HepG2 (cell line): ENCODE measurements around the gene ADIPOR2. TPM values are rescaled to one million over a fixed set of nuclear protein-coding genes. Genes with fewer than 3 reads are reported as not detected.

ENCODE experiments used
- BORCS8-MEF2B ChIP-seq: sonication (generic); formaldehyde crosslinking; IDR thresholded peaks from 2 replicates; pipeline ENCODE4 v1.8.0; 2022; ENCODE audit warnings: mild to moderate bottlenecking, missing genetic modification reagents
- CHCHD3 ChIP-seq: sonication (generic); formaldehyde crosslinking; IDR thresholded peaks from 2 replicates; pipeline ENCODE4 v1.8.0; 2022; ENCODE audit warnings: mild to moderate bottlenecking, missing genetic modification reagents, moderate library complexity
- DRAP1 ChIP-seq: IDR thresholded peaks from 2 replicates; pipeline ENCODE4 v1.6.1; 2016; ENCODE audit warnings: missing genetic modification reagents, missing compliant biosample characterization
- FIP1L1 ChIP-seq: fragments of 200-400 bp; formaldehyde crosslinking; IDR thresholded peaks from 2 replicates; pipeline ENCODE4 v1.6.1; 2018; ENCODE audit warnings: low read depth, mild to moderate bottlenecking, low read length, moderate library complexity, borderline replicate concordance; ENCODE audit not compliant: insufficient read depth
- FOXO4 ChIP-seq: sonication (generic); formaldehyde crosslinking; conservative IDR thresholded peaks from 2 replicates; pipeline ENCODE4 v1.8.1; 2023; ENCODE audit warnings: missing genetic modification reagents
- HCFC1 ChIP-seq: fragments of 150-350 bp; IDR thresholded peaks from 2 replicates; pipeline ENCODE4 v1.6.1; 2014; ENCODE audit warnings: low read depth, low read length
- HIVEP1 ChIP-seq: sonication (generic); formaldehyde crosslinking; IDR thresholded peaks from 2 replicates; pipeline ENCODE4 v1.4.0; 2020; ENCODE audit warnings: mild to moderate bottlenecking, missing genetic modification reagents
- KDM5A ChIP-seq: fragments of 200-600 bp; sonication (generic); IDR thresholded peaks from 2 replicates; pipeline ENCODE4 v1.7.0; 2018; ENCODE audit warnings: antibody characterized with exemption, mild to moderate bottlenecking, low read length, borderline replicate concordance
- RORA ChIP-seq: sonication (generic); formaldehyde crosslinking; IDR thresholded peaks from 2 replicates; pipeline ENCODE4 v1.5.0; 2020; ENCODE audit warnings: mild to moderate bottlenecking, missing genetic modification reagents, moderate library complexity
- TARDBP ChIP-seq: sonication (generic); formaldehyde crosslinking; IDR thresholded peaks from 2 replicates; pipeline ENCODE4 v1.8.0; 2022; ENCODE audit warnings: mild to moderate bottlenecking, missing genetic modification reagents
- ZFP37 ChIP-seq: sonication (generic); formaldehyde crosslinking; IDR thresholded peaks from 2 replicates; pipeline ENCODE4 v1.4.0; 2020; ENCODE audit warnings: missing genetic modification reagents, borderline replicate concordance
- ZNF142 ChIP-seq: sonication (generic); formaldehyde crosslinking; IDR thresholded peaks from 2 replicates; pipeline ENCODE4 v1.4.0; 2020; ENCODE audit warnings: missing genetic modification reagents
- ZNF18 ChIP-seq: sonication (generic); formaldehyde crosslinking; IDR thresholded peaks from 2 replicates; pipeline ENCODE4 v1.8.0; 2022; ENCODE audit warnings: mild to moderate bottlenecking, missing genetic modification reagents; ENCODE audit not compliant: insufficient replicate concordance
- polyA plus RNA-seq, 8 experiments: library from polyadenylated mRNA; depleted of rRNA in 3 of 8; stranded (reverse) in 7 of 8; unstranded in 1 of 8; fragments of >200 nt; fragmentation: Illumina TruSeq in 4 of 8; extraction: Trizol in 4 of 8; gene quantifications; 2 replicates each; pipeline versions ENCODE4 v1.2.1 to v1.2.3, GENCODE V29; 2011 to 2016; ENCODE audit warnings: low read depth in 4 of 8, missing spikeins in 1 of 8, mixed read lengths in 1 of 8; ENCODE audit not compliant: insufficient read depth in 1 of 8
- total RNA-seq, 5 experiments: library from RNA; depleted of rRNA; stranded (reverse); fragments of >200 nt; fragmentation: Illumina TruSeq; extraction: Trizol; gene quantifications; 2 replicates each; pipeline ENCODE4 v1.2.3, GENCODE V29; 2016; ENCODE audit warnings: low read depth in 1 of 5
- TF ChIP-seq, protein P1 (sequence below): sonication (generic); formaldehyde crosslinking; IDR thresholded peaks from 2 replicates; pipeline ENCODE4 v1.5.0; 2020; ENCODE audit warnings: mild to moderate bottlenecking, missing genetic modification reagents, moderate library complexity
- TF ChIP-seq, protein P2 (sequence below): fragments of 450-650 bp; IDR thresholded peaks from 2 replicates; pipeline ENCODE4 v1.6.1; 2016

The ADIPOR2 gene
- total and polyA plus RNA-seq, 2 of the 13 experiments (the other 11 are each of a cell fraction or from before 2014, with no cell fraction given), result 35.2 to 52.2 TPM

DNA sequence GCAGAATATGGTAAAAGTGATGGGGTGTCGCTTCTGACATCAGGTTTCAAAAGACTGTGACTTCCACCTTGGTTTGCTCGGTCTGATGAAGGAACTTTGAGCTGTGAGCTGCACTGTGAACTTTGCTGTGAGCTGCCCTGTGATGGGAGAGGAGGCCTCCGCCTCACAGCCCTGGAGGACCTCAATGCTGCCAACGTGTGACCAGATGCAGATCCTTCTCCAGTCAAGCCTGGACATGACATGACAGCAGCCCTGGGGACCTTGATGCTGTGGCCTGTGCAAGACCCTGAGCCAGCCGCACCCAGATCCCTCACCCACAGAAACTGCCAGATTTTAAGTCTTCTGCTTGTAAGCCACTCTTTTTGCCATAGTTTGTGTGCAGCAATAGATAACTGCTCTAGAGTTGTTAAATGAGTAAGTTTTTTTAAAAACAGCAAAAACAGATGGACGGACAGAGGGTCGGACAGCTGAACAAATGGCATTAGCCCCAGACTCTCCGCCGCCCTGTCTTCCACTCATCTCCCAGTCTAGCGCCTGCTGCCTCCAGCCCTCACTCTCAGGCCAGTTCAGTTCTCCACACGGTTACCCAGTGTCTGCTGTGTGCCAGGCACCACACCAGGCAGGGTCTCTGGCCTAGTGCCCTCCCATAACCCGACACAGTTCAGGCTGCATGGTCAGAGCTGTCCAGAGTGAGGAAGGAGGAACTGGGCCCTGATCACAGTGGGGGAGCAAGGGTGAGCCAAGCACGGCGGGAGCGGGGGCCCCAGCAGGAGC is 116.4 kb downstream of the ADIPOR2 start (continued):
- TF ChIP-seq FOXO4, result 0 out of 2 replicates have a peak, but pooled peaks have one; percentile 90
- TF ChIP-seq HIVEP1, result no peak
- no peak for TF ChIP-seq FIP1L1
- no peak for TF ChIP-seq RORA (CRISPR knock-in tag)
- TF ChIP-seq TARDBP (CRISPR knock-in tag), result no peak
- TF ChIP-seq, protein P1, sequence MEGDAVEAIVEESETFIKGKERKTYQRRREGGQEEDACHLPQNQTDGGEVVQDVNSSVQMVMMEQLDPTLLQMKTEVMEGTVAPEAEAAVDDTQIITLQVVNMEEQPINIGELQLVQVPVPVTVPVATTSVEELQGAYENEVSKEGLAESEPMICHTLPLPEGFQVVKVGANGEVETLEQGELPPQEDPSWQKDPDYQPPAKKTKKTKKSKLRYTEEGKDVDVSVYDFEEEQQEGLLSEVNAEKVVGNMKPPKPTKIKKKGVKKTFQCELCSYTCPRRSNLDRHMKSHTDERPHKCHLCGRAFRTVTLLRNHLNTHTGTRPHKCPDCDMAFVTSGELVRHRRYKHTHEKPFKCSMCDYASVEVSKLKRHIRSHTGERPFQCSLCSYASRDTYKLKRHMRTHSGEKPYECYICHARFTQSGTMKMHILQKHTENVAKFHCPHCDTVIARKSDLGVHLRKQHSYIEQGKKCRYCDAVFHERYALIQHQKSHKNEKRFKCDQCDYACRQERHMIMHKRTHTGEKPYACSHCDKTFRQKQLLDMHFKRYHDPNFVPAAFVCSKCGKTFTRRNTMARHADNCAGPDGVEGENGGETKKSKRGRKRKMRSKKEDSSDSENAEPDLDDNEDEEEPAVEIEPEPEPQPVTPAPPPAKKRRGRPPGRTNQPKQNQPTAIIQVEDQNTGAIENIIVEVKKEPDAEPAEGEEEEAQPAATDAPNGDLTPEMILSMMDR, result peak; percentile 40; the same call in 1 of the 2 replicates
- no peak for TF ChIP-seq CHCHD3 (CRISPR knock-in tag)
- TF ChIP-seq, protein P2, sequence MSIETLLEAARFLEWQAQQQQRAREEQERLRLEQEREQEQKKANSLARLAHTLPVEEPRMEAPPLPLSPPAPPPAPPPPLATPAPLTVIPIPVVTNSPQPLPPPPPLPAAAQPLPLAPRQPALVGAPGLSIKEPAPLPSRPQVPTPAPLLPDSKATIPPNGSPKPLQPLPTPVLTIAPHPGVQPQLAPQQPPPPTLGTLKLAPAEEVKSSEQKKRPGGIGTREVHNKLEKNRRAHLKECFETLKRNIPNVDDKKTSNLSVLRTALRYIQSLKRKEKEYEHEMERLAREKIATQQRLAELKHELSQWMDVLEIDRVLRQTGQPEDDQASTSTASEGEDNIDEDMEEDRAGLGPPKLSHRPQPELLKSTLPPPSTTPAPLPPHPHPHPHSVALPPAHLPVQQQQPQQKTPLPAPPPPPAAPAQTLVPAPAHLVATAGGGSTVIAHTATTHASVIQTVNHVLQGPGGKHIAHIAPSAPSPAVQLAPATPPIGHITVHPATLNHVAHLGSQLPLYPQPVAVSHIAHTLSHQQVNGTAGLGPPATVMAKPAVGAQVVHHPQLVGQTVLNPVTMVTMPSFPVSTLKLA, result no peak
- no peak for TF ChIP-seq ZNF142 (CRISPR knock-in tag)
- TF ChIP-seq DRAP1 (CRISPR knock-in tag), result no peak
- no peak for TF ChIP-seq ZNF18 (CRISPR knock-in tag)
- TF ChIP-seq BORCS8-MEF2B (CRISPR knock-in tag), result no peak
- no peak for TF ChIP-seq KDM5A
- TF ChIP-seq HCFC1, result no peak
- no peak for TF ChIP-seq ZFP37
